ENCODE data around the gene CA6.

CA6 gene

GRCh38 chr1:8939362-8939995, 6.2 kb upstream of the CA6 start:
- ATAC-seq (ENCODE audit: insufficient read depth, low read depth) (no peak), DNase-seq (no peak)
- Histone ChIP-seq H3K4me3 (ENCODE audit: low read depth in 1 of 2, low read length in 2 of 2) (no peak overlapping the region), H3K4me2 (ENCODE audit: insufficient read depth, low read length) (no peak overlapping the region), H2AFZ (ENCODE audit: low read depth, low read length) (no peak overlapping the region), H3K79me2 (ENCODE audit: insufficient read depth, low read length) (no peaks in the 10 kb centered on the region), H3K36me3 (ENCODE audit: insufficient read depth, low read length) (no peaks in the 10 kb centered on the region), H4K20me1 (ENCODE audit: insufficient read depth, low read length) (no peaks in the 10 kb centered on the region), H3K9ac (ENCODE audit: low read depth, low read length) (no peak overlapping the region), H3K4me1 (ENCODE audit: insufficient read depth, low read length) (peaks cover 49% of the 10 kb centered on the region), H3K27ac (ENCODE audit: low read length) (peak overlapping the region; percentile 70; the same call in 1 of the 2 replicates), H3K27me3 (ENCODE audit: insufficient read depth, low read length, poor library complexity) (no peaks in the 10 kb centered on the region), H3K9me3 (ENCODE audit: insufficient read depth, low read length, severe bottlenecking) (no peaks in the 10 kb centered on the region)
- TF ChIP-seq CTCF (IDR thresholded peaks at IDR 0.05; ENCODE audit: borderline replicate concordance, extremely low read depth, low read length, poor library complexity, severe bottlenecking) = no peak
- TF ChIP-seq EZH2 (IDR thresholded peaks at IDR 0.05; ENCODE audit: borderline replicate concordance, low read depth, low read length, severe bottlenecking) = no peak

GRCh38 chr1:8941906-8942305, 3.8 kb upstream of the CA6 start:
- DNase-seq (no peak), ATAC-seq (ENCODE audit: insufficient read depth, low read depth) (no peak)
- H4K20me1 ChIP-seq (ENCODE audit: insufficient read depth, low read length) = no peaks in the 10 kb centered on the region
- no peak overlapping the region for H2AFZ ChIP-seq (ENCODE audit: low read depth, low read length)
- H3K27ac ChIP-seq (ENCODE audit: low read length) = no peak overlapping the region
- H3K4me1 ChIP-seq (ENCODE audit: insufficient read depth, low read length) = peaks cover 72% of the 10 kb centered on the region
- no peaks in the 10 kb centered on the region for H3K36me3 ChIP-seq (ENCODE audit: insufficient read depth, low read length)
- H3K27me3 ChIP-seq (ENCODE audit: insufficient read depth, low read length, poor library complexity) = no peaks in the 10 kb centered on the region
- no peaks in the 10 kb centered on the region for H3K9me3 ChIP-seq (ENCODE audit: insufficient read depth, low read length, severe bottlenecking)
- TF ChIP-seq CTCF (IDR thresholded peaks at IDR 0.05; ENCODE audit: borderline replicate concordance, extremely low read depth, low read length, poor library complexity, severe bottlenecking) (no peak), EZH2 (IDR thresholded peaks at IDR 0.05; ENCODE audit: borderline replicate concordance, low read depth, low read length, severe bottlenecking) (no peak)
- no peak overlapping the region for H3K4me3 ChIP-seq (ENCODE audit: low read depth in 1 of 2, low read length in 2 of 2)
- no peak overlapping the region for H3K9ac ChIP-seq (ENCODE audit: low read depth, low read length)
- H3K4me2 ChIP-seq (ENCODE audit: insufficient read depth, low read length) = no peak overlapping the region
- no peaks in the 10 kb centered on the region for H3K79me2 ChIP-seq (ENCODE audit: insufficient read depth, low read length)

GRCh38 chr1:8943498-8944405, 1.9 kb upstream of the CA6 start:
- DNase-seq (peak; percentile 19), ATAC-seq (ENCODE audit: insufficient read depth, low read depth) (no peak)
- H3K79me2 ChIP-seq (ENCODE audit: insufficient read depth, low read length) = no peaks in the 10 kb centered on the region
- no peak overlapping the region for H3K4me3 ChIP-seq (ENCODE audit: low read depth in 1 of 2, low read length in 2 of 2)
- no peaks in the 10 kb centered on the region for H3K9me3 ChIP-seq (ENCODE audit: insufficient read depth, low read length, severe bottlenecking)
- H3K4me2 ChIP-seq (ENCODE audit: insufficient read depth, low read length) = no peak overlapping the region
- H3K9ac ChIP-seq (ENCODE audit: low read depth, low read length) = peak overlapping the region; percentile 55; the same call in 1 of the 2 replicates
- 0 out of 2 replicates have a peak overlapping the region, but pooled peaks have one; percentile 14 for H2AFZ ChIP-seq (ENCODE audit: low read depth, low read length)
- no peaks in the 10 kb centered on the region for H4K20me1 ChIP-seq (ENCODE audit: insufficient read depth, low read length)
- peak overlapping the region; percentile 95 for H3K27ac ChIP-seq (ENCODE audit: low read length)
- no peaks in the 10 kb centered on the region for H3K36me3 ChIP-seq (ENCODE audit: insufficient read depth, low read length)
- no peaks in the 10 kb centered on the region for H3K27me3 ChIP-seq (ENCODE audit: insufficient read depth, low read length, poor library complexity)
- H3K4me1 ChIP-seq (ENCODE audit: insufficient read depth, low read length) = peaks cover 70% of the 10 kb centered on the region
- TF ChIP-seq CTCF (IDR thresholded peaks at IDR 0.05; ENCODE audit: borderline replicate concordance, extremely low read depth, low read length, poor library complexity, severe bottlenecking) (no peak), EZH2 (IDR thresholded peaks at IDR 0.05; ENCODE audit: borderline replicate concordance, low read depth, low read length, severe bottlenecking) (no peak)

All from DND-41 (cell line).